ENCODE results near the gene C2orf49.

DNA sequence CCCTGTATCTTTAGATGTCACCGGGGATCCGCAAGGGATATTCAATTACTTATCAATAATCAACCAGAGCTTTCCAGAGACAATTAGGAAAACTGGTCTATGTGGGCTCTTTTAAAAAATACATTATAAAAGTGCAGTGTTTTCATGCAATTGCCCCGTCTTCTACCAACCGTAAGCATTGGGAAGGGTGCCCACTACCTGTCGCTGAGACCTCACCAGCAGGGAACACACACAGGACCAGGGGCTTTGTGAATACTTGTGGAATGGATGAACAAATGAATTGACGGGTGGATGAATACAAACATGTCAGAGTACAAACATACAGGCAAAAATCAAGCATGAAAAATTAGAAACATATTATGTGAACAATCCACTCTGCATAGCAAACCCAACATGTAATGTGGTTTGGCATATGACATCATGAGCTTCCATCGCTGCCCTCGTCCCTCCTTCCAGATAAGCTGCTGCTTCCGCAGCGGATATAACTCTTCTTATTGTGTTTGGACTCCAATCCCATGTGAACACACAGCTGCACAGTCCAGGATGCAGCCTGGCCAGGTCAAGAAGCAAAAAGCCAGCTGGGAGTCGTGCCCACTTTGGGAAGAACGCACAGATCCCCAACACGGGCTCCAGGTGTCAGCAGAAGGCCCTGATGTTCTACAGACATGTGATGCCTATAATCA is 56.2 kb downstream of the C2orf49 start:
- TF ChIP-seq, protein P1, sequence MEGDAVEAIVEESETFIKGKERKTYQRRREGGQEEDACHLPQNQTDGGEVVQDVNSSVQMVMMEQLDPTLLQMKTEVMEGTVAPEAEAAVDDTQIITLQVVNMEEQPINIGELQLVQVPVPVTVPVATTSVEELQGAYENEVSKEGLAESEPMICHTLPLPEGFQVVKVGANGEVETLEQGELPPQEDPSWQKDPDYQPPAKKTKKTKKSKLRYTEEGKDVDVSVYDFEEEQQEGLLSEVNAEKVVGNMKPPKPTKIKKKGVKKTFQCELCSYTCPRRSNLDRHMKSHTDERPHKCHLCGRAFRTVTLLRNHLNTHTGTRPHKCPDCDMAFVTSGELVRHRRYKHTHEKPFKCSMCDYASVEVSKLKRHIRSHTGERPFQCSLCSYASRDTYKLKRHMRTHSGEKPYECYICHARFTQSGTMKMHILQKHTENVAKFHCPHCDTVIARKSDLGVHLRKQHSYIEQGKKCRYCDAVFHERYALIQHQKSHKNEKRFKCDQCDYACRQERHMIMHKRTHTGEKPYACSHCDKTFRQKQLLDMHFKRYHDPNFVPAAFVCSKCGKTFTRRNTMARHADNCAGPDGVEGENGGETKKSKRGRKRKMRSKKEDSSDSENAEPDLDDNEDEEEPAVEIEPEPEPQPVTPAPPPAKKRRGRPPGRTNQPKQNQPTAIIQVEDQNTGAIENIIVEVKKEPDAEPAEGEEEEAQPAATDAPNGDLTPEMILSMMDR (IDR thresholded peaks at IDR 0.05; ENCODE audit: poor library complexity) = no peak
- no peak for TF ChIP-seq EZH2 (IDR thresholded peaks at IDR 0.05; ENCODE audit: borderline replicate concordance)
- TF ChIP-seq EZH2phosphoT487 (IDR thresholded peaks at IDR 0.05; ENCODE audit: low read depth, severe bottlenecking, unreplicated experiment) = no peak

Data from hepatocyte (in vitro differentiated cells).